ENCODE results near the gene HCFC1.

HCFC1 gene

DNA sequence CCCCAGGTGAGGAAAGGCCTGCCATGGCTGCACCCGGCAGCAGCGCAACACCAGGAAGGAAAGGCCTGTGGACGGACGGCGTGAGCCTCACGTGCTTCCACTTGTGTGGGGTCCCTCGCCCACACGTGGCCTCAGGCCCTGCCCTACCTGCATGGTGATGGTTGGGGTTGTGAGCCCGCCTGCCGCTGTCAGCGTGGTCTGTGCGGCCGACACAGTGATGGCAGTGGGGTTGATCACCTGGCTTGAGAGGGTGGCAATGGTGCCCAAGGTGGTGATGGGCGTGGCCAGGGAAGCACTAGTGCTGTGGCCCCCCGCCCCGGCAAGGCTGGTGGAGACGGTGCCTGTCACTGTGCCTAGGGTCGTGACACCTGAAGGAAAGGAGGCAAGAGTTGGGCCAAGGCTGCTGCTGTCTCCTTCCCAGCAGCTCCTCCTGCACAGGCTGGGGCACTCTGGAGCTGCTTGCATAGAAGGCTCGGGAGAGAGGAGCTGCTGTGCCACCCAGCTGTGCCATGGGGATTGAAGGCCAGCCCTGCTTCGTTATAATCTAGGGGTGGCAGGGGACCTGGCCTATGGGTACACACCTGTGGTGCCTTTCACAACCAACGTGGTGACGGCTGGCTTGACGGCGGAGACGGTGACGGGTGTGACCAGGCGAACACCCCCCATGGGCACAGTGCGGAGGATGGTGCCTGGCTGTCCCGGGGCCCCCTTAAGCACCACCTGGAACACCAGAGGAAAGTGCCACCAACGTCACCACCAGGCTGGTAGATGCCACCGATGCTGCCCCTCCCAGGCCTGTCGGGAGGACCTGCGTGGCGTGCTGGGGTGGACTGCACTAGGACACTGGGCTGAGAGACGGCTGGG lies 15.3 kb downstream of the HCFC1 start:
- no peak for DNase-seq

DNA sequence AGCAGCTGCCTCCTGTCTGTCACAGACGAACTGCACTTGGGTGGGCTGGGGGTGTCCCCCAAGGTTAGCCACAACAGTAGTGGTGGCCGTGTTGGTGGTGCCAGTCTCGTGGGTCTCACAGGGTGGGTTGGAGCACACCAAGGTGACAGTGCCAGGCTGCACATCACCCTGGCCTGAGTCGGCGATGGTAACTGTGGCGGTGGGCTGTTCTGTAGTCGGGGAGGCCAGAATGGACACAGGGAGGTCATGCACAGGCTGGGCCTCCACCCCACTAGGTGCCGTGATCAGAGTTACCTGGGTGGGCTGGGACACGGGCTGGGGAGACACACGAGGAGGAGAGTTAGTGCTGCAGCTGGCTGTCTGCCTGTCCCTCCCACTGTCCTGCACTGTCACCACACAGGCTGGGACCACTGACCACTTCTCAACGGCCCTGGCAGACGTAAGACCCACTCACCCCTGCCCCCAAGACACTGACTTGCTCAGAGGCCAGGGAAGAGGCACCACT lies 16.3 kb downstream of the HCFC1 start:
- no peak for DNase-seq

DNA sequence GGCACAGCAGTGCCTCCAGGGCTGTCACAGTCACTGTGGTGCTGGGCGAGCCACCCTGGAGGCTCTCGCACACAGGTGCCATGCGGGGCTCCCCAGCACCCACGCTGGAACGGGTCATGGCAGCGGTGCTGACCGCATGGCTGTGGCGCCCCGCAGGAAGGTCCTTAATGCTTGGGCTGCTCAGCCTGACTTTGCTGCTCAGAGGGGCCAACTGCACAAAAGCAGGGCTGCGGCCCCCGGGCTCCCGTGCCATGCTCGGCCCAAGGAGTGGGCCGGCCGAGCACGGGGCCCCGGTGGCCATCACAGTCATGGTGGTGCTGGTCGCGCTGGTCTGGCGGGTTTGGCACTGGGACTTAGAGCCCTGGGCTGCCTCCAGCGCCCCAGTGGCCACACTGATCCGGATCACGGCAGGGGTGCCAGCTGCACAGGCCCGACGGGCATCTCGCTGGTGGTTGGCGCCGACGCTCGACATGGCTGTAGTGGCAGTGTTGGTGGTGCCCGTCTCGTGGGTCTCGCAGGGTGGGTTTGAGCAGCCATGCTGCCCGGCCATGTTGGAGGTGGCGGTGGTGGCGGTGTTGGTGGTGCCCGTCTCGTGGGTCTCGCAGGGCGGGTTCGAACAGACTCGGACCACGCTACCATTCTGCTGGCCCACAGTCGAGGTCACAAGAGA lies 16.9 kb downstream of the HCFC1 start:
- DNase-seq: no peak

DNA sequence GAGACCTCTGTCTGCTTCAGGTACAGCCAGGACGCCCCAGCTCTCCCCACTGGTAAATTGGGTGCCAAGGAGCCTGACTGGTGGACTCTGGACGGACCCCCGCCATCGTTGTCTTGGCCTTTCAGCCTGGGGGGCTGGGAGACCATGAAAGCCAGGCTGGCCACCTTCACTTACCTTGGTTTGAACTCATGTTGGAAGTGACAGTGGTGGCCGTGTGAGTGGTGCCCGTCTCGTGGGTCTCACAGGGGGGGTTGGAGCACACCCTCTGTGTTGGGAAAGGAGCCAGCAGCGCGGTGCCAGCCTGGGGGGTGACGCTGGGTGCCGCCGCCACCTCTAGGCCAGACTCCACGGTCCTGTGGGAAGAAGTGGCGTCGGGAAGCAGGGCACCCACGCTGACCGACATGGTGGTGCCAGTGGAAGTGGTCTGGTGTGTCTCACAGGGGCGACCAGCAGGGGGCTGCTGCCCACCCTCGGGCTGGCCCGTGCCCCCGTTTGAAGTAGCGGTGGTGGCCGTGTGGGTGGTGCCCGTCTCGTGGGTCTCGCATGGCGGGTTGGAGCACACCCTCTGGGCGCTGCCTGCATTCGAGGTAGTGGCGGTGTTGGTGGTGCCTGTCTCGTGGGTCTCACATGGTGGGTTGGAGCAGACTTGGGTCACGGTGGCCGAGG lies 17.6 kb downstream of the HCFC1 start:
- no peak for DNase-seq

DNA sequence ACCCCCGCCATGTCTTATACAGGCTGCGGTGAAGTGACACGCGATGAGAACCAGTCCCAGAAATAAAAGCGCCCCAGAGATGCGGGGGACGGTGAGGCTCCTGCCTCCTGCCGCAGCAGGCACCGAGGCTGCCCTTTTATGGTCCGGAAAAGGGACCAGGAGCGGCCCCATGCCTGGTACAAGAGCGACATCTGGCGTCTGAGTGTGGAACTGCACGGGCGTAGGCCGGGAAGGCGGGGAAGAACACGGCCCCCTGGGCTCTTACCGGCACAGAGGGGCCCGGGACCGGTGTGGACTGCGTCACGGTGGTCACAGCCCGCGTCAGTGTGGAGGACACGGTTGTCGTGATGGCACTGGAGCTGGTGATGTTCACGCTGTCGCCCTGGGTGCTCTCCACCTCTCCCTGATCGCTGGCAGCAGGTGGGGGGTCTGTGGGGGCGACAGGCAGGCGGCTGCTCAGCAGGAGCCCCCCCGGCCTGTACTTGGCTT lies 18.2 kb downstream of the HCFC1 start:
- no peak for DNase-seq

DNA sequence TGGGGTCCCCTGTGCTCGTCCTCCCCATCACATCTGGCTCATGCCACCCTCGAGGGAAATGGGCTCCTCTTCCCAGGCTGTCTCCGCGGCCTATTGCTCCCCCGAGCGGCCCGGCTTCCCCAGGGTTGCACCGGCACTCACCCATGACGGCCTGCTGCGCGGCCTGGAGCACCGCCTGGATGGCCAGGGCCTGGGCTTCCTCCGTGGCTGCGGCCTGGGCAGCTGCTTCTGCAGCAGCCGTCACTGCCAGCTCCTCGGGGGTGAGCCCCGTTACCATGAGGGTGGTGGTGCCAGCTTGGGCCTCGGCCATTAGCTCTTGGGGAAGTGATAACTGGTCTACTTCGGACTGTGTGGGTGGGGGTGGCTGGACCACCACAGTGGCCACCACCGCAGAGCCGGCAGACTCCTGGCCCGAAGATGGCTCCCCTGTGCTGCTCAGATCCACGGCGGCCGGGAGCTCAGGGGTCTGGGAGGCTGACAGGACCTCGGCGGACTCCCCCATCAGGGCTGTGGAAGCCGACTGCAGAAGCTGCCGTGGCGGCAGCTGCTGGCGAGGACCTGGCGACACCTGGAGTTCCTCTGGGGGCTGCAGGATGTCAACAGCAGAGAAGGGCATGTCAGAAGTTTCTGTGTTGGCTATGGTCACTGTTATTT lies 19.1 kb downstream of the HCFC1 start:
- no peak for DNase-seq

DNA sequence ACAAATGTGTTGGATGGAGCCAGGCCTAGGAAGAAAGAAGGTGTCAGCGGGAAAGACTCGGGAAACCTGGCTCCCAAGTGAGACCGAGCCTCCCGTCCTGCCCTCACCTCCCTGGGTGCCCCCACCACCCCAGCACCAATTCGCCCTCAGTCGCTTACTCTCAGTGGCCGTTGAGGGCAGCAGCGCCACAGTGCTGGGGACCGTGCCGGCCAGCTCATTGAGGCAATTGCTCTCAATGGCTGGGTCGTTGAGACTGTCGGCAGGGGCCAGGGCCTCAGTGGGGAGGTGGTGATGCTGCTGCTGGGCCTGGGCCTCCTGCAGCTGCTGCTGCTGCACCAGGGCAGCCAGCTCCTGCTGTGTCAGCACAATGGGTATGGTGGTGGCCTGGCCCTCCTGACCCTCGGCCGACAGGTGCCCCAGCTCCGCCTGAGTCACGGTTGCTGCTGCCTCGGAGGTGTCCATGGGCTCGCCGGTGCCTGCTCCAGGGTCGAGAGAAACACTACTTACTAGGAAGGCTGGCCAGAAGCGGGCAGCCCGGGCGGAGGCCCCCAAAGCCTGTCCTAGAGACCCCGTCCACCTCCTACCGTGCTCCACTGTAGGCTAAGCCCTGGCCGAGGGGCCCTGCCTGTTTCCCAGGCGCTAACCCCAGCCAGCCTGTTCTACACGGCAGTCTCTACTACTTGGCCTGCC lies 19.8 kb downstream of the HCFC1 start:
- no peak for DNase-seq

DNA sequence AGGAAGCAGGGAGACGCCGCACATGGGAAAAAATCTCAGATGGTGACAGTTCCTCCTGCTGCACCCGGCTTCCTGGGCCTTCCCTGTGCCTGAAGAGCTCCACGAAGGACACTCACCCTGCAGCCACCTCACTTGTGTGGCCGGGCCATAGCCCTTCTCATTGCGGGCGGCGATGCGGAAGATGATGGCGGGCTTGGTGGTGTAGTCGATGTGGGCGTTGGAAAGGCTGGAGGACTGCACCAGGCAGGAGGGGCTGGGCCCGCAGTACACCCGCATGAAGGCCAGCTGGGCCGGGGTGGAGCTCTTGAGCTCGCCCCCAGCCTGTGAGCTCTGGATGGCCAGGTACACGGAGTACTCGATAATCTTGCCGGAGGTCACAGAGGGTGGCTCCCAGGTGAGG lies 21.5 kb downstream of the HCFC1 start:
- no peak for DNase-seq

DNA sequence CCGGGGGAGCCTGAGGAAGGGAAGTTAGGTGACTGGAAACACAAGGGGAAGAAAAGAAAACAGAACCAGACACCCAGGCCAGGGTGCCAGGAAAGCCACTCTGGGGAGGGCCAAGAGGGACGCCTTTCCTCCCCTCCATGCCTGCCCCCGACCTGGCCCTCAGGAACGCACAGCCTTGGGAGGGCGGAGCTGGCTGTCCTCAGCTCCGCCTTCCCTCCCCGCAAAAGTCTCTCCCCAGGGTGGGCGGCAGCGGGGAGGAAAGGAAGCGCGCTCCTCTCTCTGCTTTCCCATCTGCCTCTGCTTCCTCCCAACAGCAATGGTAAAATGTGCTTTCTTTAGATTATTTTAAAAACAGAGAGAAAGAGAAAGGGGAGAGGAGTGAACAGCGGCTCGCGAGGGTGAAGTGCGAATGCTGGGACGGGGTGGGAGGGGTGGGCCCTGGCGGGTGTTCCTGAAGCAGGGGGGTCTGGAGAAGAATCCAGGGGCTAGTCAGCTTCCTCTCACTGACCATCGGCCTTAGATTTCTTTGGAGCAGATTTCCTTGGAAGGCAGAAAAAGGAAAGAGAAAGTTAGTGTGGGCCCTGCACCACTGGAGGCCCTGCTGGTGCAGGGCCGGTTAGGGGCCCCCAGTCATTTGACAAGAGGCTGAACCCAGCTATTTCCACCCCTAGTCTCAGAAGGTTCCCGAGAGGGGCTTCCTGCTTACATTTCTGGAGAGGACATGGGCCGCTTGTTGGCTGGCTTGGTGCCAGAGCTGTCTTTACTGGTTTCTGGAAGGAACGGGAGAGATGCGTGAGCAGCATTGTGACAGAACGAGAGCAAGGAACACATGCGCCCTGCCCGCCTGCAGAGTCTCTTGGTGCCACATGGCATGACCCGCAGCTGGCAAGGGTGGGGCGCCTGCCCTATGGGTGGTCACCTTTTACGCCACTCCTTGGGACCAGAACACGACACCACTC lies 22.5 kb downstream of the HCFC1 start:
- no peak for DNase-seq

DNA sequence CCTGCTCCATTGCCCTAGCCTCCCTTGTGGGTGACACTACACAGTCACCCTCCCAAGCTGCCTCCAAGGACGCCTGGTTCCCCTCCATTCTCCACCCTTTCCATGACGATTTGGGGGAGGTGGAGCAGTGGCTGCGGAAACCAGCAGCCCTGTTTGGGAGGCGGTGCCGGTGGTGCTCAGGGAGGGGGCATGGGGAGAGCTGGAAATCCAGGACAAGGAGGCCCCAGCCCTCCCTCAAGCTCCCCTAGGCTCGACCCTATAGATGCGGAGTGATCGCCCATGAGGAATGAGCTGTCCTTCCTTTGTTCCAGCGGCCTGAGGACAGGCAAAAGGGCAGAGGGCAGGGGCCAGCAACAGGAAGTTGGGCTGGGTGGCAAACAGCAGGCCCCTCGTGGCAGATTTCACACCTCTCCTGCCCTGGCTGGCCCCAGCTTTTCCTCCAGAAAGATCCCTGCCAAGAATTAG lies 23.6 kb downstream of the HCFC1 start:
- no peak for DNase-seq

DNA sequence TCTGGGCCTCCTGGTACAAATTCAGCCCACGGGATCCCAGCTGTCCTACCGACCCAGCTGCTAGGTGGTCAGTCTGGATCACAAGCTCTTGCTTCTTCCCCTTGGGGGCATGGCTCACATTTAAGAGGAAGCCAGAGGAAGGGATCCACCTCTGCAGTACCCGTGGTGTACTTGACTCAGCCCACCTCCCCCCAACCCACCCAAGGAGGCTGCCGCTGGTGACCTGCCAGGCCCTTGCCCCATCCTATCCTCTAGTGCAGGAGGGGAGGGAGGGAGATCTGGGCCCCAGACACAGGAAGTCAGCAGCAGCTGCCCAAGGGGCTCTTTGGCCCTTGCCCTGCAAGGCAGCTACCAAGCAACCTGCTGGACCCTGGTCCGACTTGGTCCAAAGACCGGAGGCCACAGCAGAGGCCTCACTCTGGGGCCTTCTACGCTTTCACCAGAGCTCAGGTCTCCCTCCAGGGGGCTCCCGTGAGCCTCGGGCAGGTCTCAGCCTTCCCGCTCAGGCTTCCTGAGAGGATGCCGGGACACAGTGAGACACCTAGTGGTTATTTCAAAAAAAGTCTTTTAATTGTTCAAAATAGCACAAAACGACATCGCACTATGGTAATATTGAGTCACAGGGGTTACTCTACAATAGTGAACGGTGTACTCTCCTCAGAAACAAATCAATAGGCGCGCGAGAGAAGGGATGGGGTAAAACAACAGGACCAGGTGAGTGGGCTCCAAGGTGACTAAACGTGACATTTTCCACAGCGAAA lies 24.4 kb downstream of the HCFC1 start:
- no peak for DNase-seq

DNA sequence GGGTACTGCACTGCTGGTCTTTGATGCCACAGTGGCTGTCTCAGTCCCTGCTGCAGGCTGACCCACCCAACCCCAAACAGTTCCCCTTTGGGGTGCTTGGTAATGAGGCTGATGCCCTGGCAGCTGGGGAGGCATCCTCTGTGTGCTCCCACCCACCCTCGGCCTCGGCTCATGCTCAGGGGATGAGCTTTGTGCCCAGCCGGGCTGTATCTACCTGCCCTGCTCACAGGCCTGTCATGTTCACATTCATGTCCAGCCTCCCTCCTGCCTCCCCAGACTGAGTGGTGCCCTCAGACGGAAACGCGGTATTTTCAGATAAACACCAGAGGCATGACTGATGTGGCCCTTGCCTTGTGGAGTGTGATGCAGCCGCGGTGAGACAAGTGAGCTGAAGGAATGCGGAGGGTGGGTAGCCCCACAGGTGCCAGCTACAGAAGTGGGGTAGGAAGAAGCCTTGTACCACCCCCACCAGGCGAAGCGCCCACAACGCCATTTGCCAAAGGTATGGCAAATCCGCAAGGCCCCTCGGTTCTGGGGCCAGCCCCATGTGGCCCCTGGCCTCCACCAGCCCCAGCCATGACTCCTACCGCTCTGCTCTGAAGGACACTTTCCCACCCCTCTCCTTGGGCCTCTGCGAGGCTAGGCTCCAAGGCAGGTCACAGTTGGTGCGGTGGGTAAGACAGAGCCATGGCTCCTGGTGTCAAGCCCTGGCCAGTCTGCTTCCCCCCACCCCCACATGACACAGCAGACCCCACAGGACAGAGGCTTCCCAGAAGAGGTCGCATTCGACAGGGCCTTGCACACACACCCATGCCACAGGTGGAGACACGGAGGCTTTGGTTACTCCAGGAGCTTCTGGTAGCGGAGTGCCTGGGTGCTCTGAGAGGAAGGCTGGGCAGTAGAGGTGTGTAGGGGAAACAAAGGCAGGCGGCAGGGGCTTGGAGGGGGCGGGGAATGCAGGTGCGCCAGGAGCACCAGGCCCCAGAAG lies 25.4 kb downstream of the HCFC1 start:
- DNase-seq: no peak

DNA sequence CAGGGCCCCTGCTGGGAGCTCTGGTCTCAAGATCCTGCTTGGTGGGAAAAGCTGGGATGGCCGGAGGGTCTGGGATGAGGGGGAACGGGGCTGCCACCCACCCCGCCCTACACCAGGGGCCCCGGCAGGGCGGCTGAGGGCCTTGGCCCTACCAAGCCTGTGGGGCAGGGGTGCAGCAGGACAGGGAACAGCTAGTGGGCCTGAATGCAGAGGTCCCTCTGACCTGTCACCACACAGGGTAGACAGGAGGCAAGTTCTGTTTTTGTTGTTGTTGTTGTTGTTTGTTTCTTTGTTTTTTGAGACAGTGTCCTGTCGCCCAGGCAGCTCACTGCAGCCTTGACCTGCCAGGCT lies 26.8 kb downstream of the HCFC1 start:
- no peak for DNase-seq

DNA sequence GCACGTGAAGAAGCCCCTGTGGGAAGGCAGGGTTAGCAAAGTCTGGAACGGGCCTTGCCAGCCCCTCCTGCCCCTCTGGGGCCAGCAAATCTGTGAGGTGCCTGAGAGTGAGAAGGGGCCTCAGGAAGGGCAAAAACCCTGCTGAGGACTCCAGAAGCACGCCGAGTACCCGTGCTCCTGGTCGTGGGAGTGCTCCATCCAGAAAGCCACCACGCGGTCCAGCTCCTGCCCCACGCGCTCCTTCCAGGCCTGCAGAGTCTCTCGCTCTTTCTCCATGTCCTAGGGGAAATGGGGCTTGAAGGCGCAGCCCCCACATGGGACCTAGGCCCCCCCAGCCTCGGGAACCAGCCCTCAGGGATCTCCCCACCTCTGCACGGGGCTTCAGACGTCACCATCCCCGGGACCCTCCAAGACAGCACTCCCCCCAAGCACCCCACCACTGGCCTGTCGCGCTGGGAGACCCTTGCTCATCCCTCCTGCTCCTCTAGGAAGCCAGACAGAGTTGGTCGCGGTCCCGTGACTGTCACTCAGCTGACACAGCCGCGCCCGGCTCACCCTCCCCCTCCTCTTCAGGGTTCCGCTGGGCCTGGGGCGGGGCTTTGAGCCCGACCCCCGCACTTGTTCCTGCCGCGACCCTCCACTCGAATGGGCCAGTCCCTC lies 27.3 kb downstream of the HCFC1 start, which contains the start of gene RENBP:
Gene RENBP (minus strand): TSS at position 504 of the 660 bp plus-strand sequence. CDS start 33 bp downstream, at position 471.
- no peak for DNase-seq

DNA sequence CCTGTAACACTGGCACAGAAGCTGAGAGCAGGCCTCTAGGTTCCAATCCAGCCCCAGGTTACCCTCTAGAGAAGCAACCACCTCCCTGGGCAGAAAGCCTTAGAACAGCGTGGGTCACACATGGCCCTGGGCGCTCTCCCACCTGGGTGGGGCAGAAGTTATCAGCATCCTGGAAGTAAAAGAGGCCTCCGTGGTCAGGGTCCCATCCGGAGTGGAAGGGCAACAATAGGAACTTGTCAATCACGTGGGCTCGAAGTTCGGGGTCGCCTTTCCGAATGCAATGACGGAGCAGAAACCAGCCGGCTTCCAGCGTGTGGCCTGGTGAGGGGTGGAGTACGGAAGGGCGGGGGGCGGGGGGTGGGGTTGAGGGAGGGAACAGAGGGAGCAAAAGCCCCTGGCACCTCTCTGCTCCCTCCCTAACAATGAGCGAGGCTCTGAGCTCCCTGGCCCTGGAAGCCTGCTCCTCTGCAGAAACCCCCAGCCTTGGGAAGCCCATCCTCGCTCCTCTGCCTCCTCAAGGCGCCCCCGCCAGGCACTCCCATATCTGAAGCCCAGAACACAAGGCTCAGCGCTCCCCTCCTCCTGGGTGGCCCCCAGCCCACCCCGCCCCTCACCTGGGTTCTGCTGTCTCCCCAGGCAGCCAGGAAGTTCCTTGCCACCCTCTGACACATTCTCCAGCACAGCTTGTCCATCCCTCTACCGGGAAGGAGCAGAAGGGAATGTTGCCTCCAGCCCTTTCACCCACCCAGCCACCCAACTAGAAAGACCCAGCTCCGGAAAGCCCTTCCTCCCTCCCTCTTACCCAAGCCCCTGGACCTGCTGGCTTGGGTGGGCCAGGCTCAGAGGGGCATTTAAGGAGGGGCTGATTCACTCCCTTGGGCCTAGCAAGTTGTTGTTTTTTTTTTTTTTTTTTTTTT lies 30.0 kb downstream of the HCFC1 start:
- no peak for DNase-seq

DNA sequence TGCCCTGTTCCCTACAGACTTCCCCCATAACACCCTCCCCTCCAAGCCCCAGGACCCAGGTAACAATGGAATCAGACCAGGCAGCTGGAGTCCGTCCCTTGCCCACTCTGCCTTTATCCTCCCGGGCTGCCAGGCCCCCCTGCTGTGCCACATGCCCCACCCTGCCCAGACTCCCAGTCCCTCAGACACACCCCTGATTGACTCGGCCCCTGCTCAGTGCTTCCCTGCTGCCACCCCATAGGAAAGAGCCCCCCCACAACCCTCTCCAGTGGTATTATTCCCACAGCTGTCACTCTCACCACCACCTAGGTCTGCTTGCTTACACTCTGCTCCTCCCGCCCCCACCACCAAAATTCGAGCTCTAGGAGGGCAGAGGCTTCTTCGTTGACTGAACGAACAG lies 32.0 kb downstream of the HCFC1 start:
- no peak for DNase-seq

DNA sequence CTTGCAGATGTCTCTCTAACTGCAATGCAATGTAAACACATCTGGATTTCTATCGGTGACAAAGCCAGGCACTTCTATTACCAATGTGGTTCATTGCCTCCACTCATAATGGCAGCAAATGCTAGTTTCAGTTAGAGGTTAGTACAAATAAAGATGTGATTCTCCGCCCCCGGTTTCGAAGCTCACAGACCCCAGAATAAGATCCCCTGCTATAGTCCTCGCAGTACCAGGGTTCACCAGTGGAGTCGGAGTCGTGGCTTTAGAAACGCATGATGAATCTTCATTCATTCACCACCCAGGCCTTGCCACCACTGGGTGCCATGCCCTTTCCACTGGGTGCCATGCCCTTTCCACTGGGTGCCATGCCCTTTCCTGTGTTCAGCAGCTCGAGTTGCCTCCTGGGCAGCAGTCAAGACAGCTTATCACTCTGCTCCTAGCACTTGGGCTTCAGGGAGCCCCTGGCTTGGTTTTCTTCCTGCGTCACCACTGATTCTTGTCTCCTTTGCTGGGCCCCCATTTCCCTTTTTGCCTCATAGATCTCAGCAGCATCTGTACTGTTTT lies 33.3 kb downstream of the HCFC1 start:
- DNase-seq: no peak
